DOHH2 (cell line): ENCODE measurements around the gene SIRT3.

Experiments used
- CTCF ChIP-seq: fragments of 200-600 bp; sonication (generic); IDR thresholded peaks from one replicate; pipeline ENCODE4 v1.5.1; 2014; ENCODE audit warnings: antibody characterized with exemption, mild to moderate bottlenecking, low read depth, low read length; ENCODE audit not compliant: poor library complexity, severe bottlenecking
- EZH2phosphoT487 ChIP-seq: fragments of 200-600 bp; sonication (generic); IDR thresholded peaks from 2 replicates; pipeline ENCODE4 v1.6.1; 2017; ENCODE audit warnings: borderline replicate concordance, mild to moderate bottlenecking, antibody characterized with exemption, low read length, moderate library complexity, mixed read lengths

GRCh38 chr11:278001-278951, 42.1 kb upstream of the SIRT3 start, which contains the start of gene NLRP6:
- TF ChIP-seq CTCF: no peak
- TF ChIP-seq EZH2phosphoT487: no peak
